ENCODE data around the gene WNT9A.

Gene WNT9A

GRCh38 chr1:227870366-227870765, 77.4 kb downstream of the WNT9A start:
- Histone ChIP-seq H3K4me2 (ENCODE audit: low read depth, low read length) (no peak overlapping the region), H3K36me3 (replicated peaks; ENCODE audit: insufficient read depth, low read length) (no peaks in the 10 kb centered on the region), H3F3A (ENCODE audit: insufficient read depth, low read length) (no peaks in the 10 kb centered on the region), H3K4me1 (ENCODE audit: low read length) (no peaks in the 10 kb centered on the region), H3K79me2 (ENCODE audit: low read length) (no peaks in the 10 kb centered on the region), H3K27me3 (replicated peaks; ENCODE audit: insufficient read depth, low read length) (no peaks in the 10 kb centered on the region; the same call in 1 of the 2 replicates), H3K9me2 (replicated peaks; ENCODE audit: insufficient read depth, low read length) (no peaks in the 10 kb centered on the region), H3K9ac (ENCODE audit: low read length) (no peak overlapping the region), H3K27ac (ENCODE audit: low read length) (no peak overlapping the region), H4K20me1 (ENCODE audit: insufficient read depth, low read length) (no peaks in the 10 kb centered on the region), H3K9me3 (replicated peaks; ENCODE audit: insufficient read depth, low read length) (no peaks in the 10 kb centered on the region), H3K4me3 (ENCODE audit: low read length) (no peak overlapping the region), H2AFZ (ENCODE audit: low read length) (no peak overlapping the region)
- DNase-seq, result no peak
- TF ChIP-seq EZH2phosphoT487 (IDR thresholded peaks at IDR 0.05; ENCODE audit: low read length) (no peak), EZH2 (optimal IDR thresholded peaks at IDR 0.05; ENCODE audit: low read depth, low read length) (no peak)
- TF ChIP-seq, protein P1, sequence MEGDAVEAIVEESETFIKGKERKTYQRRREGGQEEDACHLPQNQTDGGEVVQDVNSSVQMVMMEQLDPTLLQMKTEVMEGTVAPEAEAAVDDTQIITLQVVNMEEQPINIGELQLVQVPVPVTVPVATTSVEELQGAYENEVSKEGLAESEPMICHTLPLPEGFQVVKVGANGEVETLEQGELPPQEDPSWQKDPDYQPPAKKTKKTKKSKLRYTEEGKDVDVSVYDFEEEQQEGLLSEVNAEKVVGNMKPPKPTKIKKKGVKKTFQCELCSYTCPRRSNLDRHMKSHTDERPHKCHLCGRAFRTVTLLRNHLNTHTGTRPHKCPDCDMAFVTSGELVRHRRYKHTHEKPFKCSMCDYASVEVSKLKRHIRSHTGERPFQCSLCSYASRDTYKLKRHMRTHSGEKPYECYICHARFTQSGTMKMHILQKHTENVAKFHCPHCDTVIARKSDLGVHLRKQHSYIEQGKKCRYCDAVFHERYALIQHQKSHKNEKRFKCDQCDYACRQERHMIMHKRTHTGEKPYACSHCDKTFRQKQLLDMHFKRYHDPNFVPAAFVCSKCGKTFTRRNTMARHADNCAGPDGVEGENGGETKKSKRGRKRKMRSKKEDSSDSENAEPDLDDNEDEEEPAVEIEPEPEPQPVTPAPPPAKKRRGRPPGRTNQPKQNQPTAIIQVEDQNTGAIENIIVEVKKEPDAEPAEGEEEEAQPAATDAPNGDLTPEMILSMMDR (IDR thresholded peaks at IDR 0.05; ENCODE audit: low read length), result no peak

- Histone ChIP-seq H3K36me3 (replicated peaks; ENCODE audit: insufficient read depth, low read length) (no peaks in the 10 kb centered on the region), H3K4me1 (ENCODE audit: low read length) (no peaks in the 10 kb centered on the region), H4K20me1 (ENCODE audit: insufficient read depth, low read length) (no peaks in the 10 kb centered on the region), H3K27me3 (replicated peaks; ENCODE audit: insufficient read depth, low read length) (no peaks in the 10 kb centered on the region; the same call in 1 of the 2 replicates), H3K9ac (ENCODE audit: low read length) (no peak overlapping the region), H3K79me2 (ENCODE audit: low read length) (no peaks in the 10 kb centered on the region), H3K4me3 (ENCODE audit: low read length) (no peak overlapping the region), H2AFZ (ENCODE audit: low read length) (no peak overlapping the region), H3K4me2 (ENCODE audit: low read depth, low read length) (no peak overlapping the region), H3F3A (ENCODE audit: insufficient read depth, low read length) (no peaks in the 10 kb centered on the region), H3K9me3 (replicated peaks; ENCODE audit: insufficient read depth, low read length) (no peaks in the 10 kb centered on the region), H3K9me2 (replicated peaks; ENCODE audit: insufficient read depth, low read length) (no peaks in the 10 kb centered on the region), H3K27ac (ENCODE audit: low read length) (no peak overlapping the region)
- TF ChIP-seq EZH2 (optimal IDR thresholded peaks at IDR 0.05; ENCODE audit: low read depth, low read length), result no peak
- TF ChIP-seq EZH2phosphoT487 (IDR thresholded peaks at IDR 0.05; ENCODE audit: low read length), result no peak
- TF ChIP-seq, protein P1 (IDR thresholded peaks at IDR 0.05; ENCODE audit: low read length), result no peak
- DNase-seq, result no peak
Observed at GRCh38 chr1:227869851-227870305, 77.9 kb downstream of the WNT9A start.

GRCh38 chr1:227869279-227869842, 78.4 kb downstream of the WNT9A start:
- Histone ChIP-seq H3K79me2 (ENCODE audit: low read length) (no peaks in the 10 kb centered on the region), H3K27me3 (replicated peaks; ENCODE audit: insufficient read depth, low read length) (no peaks in the 10 kb centered on the region; the same call in 1 of the 2 replicates), H3K27ac (ENCODE audit: low read length) (no peak overlapping the region), H3K4me3 (ENCODE audit: low read length) (no peak overlapping the region), H3K9me2 (replicated peaks; ENCODE audit: insufficient read depth, low read length) (no peaks in the 10 kb centered on the region), H3K4me2 (ENCODE audit: low read depth, low read length) (no peak overlapping the region), H4K20me1 (ENCODE audit: insufficient read depth, low read length) (no peaks in the 10 kb centered on the region), H3K9ac (ENCODE audit: low read length) (no peak overlapping the region), H3K4me1 (ENCODE audit: low read length) (no peaks in the 10 kb centered on the region), H2AFZ (ENCODE audit: low read length) (no peak overlapping the region), H3K36me3 (replicated peaks; ENCODE audit: insufficient read depth, low read length) (no peaks in the 10 kb centered on the region), H3K9me3 (replicated peaks; ENCODE audit: insufficient read depth, low read length) (no peaks in the 10 kb centered on the region), H3F3A (ENCODE audit: insufficient read depth, low read length) (no peaks in the 10 kb centered on the region)
- DNase-seq, result no peak
- TF ChIP-seq, protein P1 (IDR thresholded peaks at IDR 0.05; ENCODE audit: low read length), result no peak
- TF ChIP-seq EZH2 (optimal IDR thresholded peaks at IDR 0.05; ENCODE audit: low read depth, low read length), result no peak
- no peak for TF ChIP-seq EZH2phosphoT487 (IDR thresholded peaks at IDR 0.05; ENCODE audit: low read length)
